G401.6 (cell line): Measurements from ENCODE around the gene UBA52.
A peak's percentile ranks its signal among the peaks of the same experiment; 100 is the strongest.
"Not testable (repeated sequence)": the region's sequence is repeated elsewhere in the genome, so short reads cannot be mapped to it uniquely, and the experiment has no call there.

Experiments
- FAIRE-seq: peaks from 2 replicates; lab custom pipeline; 2012; peaks lifted over from hg19 to GRCh38; lab: Jason Lieb, UNC

UBA52 gene

DNA sequence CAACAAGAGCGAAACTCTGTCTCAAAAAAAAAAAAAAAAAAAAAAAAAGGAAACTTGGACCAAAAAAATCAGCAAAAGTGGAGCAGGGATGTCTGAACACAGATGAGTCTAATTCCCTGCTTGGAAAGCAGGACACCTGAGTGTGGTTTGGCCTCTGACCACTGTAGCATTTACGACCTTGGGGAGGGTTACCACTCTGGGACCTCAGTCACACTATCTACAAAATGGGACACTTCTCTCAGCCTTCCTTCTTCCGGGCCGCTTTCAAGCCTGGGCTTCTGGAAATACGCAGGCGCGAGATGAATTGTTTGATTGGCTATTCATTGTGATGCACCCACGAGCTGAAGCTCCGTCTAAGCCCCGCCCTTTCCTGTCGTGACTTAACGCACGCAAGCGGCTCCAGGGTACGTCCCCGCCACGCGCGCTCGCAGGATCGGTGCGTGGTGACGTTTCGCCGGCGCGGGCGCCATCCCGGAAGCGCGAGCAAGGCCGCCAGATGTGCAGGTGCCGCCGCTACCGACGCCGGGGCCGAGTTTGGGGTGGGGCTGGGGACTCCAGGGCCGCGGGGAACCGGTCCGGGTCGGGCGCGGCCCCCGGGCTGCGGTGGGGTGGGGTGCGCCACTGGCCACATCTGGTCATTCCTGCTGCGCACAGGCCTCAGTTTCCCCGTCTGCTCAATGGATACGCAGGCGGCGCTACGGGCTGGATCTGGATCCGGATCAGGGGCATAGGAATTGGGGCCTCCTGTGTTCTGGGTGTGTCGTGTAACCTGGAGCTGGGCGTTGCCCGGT lies 14.1 kb upstream of the UBA52 start, which contains the start of gene KXD1:
Gene KXD1 (plus strand): TSS at position 460 of the 791 bp plus-strand sequence. CDS start 4,187 bp downstream, outside the sequence.
- peak; percentile 97 for FAIRE-seq

DNA sequence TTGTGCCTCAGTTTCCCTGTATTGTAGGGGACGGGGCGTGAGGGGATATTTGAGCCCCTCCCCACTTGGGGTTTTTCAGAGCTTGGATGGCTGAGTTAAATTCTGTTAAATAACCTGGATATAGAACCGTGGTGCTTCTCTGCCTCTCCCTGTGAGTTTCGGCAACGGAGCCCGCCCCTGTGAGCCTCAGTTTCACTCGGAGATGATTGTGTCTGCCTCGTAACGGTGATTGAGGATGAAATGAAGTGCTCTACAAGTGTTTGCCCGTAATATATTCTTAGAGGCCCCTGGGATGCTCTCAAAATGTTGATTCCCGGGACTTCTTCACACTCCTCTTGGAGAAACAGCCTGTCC lies 13.5 kb upstream of the UBA52 start:
- no peak for FAIRE-seq

DNA sequence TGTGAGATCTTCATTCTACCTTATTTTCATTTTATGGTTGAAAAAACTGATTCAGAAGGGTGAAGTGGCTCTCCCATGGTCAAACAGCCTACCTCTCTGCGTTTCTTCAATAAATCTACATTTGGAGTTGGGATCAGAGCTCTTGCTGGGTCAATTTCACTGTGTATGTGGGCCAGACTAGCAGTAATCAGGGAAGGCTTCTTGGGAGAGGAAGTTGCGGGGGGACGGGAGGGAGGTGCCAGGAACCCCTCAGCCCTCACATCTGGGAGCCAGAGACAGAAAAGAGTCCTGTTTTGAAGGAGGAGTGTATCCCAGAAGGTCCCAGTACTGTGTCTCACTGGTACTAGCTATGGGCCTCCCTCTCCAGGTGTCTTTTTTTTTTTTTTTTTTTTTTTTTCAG lies 13.1 kb upstream of the UBA52 start:
- no peak for FAIRE-seq

DNA sequence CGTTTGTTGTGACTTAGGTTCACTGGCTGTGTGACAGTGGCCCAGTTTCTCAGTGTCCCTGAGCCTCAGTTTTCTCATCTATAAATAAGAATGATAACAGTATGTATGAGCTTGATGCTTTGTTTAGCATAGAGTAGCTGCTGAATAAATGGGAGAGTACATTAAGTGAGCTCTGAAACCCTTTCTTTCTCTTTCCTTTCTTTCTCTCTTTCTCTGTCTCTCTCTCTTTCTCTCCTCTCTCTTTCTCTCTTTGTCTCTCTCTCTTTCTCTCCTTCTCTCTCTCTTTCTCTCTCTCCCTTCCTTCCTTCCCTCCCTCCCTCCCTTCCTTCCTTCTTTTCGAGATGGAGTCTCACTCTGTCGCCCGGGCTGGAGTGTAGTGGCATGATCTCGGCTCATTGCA lies 12.0 kb upstream of the UBA52 start:
- no peak for FAIRE-seq

DNA sequence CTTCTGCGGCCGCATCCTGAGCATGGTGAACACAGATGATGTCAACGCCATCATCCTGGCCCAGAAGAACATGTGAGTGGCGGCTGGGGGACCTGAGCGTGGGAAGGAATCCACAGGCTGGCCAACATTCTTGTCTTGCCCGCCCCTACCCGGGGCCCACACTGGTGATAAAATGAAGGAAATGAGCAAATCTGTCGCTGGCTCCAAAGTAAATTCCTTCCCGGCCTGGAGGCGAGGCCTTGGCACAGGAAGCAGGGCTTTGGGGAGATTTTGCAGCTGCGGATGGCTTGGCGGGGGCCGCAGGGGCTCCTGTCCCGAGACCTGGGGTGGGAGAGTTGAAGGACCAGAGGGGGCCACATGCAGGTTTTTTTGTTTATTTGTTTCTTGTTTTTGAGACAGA lies 9.6 kb upstream of the UBA52 start:
- FAIRE-seq = no peak

DNA sequence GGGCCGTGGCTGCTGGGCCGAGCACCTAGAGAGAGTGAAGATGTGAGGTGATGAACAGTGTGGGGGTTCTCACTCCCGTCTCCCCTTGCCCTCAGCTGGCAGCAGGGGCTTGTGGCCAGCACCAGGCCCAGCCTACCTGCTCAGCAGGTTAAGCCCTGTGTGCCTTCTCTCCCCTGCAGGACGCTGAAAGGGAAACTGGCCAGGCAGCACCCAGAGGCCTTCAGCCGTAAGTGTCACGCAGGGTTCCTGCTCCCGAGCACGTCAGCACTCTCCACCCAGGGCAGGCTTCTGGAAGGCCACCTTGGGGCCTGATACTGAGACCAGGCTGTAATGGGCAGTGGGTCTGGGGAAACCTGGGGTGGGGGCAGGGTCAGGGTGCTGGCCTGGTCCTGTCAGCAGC lies 4.7 kb upstream of the UBA52 start:
- no peak for FAIRE-seq

DNA sequence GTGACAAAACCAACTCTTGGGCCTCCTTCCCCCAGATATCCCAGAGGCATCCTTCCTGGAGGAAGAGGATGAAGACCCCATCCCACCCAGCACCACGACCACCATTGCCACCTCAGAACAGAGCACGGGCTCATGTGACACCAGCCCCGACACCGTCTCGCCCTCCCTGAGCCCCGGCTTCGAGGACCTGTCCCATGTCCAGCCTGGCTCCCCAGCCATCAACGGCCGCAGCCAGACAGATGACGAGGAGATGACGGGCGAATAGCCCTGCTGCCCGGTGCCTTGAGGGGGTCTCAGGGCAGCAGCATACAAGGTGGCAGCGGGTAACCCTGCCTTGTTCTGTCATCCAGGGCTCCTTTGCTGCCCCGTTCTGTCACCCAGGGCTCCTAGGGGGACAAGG lies 3.3 kb upstream of the UBA52 start:
- FAIRE-seq = no peak

DNA sequence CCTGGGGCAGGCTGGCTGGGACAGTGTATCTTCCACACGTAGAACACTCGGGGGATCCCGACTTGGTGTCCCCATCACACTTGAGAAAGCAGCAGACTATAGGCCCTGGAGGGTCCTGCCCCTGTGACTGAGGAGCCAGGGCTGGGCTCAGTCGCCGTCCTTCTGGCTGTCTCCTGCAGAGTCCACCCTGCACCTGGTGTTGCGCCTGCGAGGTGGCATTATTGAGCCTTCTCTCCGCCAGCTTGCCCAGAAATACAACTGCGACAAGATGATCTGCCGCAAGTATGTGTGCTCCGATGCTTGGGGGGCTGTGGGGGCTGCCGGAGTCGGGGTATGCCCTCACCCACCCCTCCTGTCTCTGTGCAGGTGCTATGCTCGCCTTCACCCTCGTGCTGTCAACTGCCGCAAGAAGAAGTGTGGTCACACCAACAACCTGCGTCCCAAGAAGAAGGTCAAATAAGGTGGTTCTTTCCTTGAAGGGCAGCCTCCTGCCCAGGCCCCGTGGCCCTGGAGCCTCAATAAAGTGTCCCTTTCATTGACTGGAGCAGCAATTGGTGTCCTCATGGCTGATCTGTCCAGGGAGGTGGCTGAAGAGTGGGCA lies 3.1 kb downstream of the UBA52 start:
- FAIRE-seq = no peak

DNA sequence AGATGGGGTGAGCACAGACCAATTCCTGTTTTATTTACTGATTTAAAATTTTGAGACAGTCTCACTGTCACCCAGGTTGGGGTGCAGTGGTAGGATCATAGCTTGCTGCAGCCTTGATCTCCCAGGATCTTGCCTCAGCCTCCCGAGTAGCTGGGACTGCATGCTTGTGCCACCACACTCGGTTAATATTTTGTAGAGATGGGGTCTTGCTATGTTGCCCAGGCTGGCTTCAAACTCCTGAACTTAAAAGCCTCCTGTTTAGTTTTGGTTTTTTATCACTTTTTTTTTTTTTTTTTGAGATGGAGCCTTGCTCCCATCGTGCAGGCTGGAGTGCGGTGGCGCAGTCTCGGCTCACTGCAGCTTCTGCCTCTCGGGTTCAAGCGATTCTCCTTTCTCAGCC lies 4.7 kb downstream of the UBA52 start:
- no peak for FAIRE-seq

DNA sequence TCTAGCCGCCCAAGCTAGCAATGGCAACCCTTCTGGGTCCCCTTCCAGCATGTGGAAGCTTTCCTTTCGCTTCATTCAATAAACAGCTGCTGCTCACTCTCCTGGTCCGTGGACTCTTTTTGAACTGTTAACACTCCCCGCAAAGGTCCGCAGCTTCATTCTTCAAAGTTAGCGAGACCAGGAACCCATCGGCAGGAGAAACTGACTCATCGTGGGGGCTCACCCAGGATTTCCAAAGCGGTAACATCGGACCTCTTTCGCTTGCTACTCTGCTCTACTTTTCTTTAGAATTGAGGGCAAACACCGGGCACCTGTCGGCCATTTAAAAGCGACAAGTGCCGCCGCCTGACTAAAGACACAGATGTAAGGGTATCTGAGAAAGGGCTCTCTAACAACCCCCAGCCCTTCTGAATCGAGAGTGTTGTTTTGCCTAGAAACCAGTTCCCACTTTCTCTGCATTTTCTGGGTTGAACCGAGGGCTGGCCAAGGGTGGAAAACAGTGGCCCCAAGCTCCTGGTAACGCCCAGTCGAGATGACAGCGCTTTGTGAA lies 5.8 kb downstream of the UBA52 start:
- FAIRE-seq = no peak

DNA sequence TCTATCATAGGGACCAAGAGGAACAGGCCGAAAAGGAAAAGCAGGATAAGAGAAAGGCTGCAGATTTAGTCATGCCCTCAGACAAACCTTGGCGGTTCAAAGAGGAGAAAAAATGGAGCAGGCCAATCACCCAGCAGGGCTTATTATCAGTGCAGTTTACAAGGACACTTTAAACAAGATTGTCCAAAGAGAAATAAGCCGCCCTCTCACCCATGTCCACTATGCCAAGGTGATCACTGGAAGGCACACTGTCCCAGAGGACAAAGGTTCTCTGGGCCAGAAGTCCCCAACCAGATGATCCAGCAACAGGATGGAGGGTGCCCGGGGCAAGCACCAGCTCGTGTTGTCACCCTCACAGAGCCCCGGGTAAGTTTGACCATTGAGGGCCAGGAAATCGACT lies 8.7 kb downstream of the UBA52 start:
- no peak for FAIRE-seq

DNA sequence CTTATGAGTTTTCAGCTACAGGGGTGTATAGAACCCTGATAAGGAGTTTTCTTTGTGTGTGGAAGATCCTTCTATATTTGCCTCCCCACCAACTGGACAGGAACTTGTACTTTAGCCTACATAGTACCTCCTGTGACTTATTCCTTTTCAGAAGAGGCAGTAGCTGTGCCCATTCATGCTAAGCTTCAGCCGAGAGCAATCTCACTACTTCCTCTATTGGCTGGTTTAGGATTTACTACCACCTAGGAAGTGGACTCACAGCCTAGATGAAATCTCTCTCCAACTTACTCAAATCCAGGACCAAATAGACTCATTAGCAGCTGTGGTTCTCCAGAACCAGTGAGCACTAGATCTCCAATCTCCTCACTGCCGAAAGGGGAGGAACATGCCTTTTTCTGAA lies 14.6 kb downstream of the UBA52 start:
- FAIRE-seq = no peak

DNA sequence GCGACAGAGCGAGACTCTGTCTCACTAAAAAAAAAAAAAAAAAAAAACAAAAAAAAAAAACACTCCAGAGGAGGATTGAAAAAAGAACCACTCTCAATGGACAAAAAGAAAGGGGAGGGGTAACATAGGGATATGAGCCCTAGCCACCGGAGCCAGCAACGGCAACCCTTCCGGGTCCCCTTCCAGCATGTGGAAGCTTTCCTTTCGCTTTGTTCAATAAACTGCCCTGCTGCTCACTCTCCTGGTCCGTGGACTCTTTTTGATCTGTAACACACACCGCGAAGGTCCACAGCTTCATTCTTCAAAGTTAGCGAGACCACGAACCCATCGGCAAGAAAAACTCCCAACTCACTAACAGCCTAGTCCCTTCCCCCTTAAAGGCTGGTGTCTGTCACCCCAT lies 15.9 kb downstream of the UBA52 start:
- no peak for FAIRE-seq

DNA sequence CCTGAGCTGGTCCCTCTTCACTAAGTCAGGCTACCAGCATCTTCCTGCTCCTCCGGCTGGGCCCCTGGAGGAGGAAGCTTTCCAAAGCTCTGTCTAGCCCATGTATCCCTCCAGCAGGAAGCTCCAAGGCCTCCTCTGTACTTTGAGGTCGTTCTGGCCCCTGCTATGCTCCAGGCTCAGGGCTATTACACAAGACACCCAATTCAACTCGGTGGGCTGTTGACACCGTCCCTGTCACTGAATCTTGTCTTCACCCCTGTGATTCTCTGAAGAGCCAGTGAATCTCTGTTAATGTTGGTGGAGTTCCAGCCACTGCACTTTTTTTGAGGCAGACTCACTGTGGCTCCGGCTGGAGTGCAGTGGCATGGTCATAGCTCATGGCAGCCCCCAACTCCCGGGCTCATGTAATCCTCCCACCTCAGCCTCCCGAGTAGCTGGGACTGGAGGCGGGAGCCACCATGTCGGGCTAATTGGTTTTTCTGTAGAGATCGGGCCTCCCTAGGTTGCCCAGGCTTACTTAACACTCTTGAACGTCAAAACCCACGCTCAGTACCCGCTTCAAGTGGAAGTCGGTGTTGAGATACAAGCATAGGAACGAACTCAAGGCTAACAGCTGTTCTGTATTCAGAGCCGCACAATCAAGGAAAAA lies 16.4 kb downstream of the UBA52 start:
- FAIRE-seq = no peak

DNA sequence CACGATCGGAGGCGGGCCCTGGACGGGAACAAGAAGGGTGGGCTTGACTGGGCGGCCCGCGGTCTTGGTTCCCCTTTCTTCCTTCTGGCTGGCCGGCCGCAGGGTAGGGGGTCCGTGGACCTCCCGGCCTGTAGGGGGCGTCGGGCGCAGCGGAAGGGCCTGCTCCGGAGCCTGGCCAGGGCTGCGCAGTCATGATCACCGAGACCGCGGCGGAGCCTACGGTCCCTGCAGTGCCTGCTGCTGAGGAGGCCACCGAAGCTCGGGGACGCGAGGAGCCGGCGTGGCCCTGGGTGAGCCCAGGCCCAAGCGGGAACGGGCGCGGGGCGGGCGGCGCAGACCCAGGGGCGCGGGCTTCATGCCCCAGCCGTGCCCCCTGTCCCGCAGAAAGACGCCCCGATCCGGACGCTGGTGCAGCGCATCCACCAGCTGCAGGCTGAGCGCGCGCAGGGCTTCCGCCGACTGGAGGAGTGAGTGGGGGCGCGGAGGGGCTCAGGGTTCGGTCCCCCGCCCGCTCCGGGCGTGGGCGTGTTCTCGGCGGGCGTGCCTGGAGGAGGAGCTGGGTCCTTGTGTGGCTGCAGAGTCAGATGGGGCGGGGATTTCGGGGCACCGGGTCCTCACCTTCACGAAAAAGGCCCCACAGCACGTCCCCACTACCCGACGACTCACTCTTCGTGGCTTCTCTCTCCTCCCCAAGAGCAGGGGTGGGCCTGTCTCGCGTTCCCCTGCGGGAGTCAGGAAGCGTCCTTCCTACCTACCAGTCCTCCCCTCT lies 17.1 kb downstream of the UBA52 start, which contains the start of gene REX1BD:
Gene REX1BD (plus strand): TSS at position 188 of the 769 bp plus-strand sequence. CDS start 4 bp downstream, at position 192.
- FAIRE-seq = peak; percentile 17

DNA sequence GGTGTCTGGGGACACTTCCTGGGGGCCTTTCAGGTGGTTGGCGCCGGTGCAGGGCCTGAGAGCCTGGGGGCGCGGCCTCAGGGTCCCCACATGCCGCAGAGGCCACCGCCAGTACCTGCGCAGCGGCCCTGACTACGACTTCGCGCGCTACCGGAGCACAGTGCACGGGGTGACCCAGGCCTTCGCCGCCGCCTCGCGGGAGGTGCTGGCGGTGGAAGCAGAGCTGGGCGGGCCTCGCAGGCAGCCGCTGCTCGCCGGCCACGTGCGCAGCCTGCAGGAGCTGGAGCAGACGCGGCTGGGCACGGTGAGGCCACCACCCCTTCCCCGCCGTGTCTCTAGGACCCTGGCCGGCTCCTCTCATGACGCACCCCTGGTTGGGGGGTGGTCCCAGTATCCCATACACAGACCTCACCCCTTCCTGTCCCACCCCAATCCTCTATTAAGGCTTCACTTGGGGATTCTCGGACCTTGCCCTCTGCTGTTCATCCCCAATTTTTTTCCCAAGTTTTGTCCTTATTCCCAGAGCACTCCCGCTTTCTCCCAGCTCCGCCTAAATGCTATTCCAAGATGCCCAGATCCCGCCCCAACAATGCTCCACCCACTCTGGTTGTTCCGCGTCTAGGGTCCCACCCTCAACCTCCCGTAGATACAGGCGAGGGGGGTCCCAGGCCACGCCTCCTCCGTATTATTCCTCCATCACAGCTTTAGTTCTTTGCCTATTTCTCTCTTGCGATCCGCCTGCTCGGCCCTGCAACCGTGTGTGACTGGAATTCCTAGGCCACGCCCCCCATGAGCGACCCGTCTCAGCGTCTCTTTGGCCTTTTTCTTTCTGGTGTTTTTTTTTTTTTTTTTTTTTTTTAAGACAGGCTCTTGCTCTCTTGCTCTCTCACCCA lies 18.0 kb downstream of the UBA52 start:
- FAIRE-seq = peak; percentile 97

DNA sequence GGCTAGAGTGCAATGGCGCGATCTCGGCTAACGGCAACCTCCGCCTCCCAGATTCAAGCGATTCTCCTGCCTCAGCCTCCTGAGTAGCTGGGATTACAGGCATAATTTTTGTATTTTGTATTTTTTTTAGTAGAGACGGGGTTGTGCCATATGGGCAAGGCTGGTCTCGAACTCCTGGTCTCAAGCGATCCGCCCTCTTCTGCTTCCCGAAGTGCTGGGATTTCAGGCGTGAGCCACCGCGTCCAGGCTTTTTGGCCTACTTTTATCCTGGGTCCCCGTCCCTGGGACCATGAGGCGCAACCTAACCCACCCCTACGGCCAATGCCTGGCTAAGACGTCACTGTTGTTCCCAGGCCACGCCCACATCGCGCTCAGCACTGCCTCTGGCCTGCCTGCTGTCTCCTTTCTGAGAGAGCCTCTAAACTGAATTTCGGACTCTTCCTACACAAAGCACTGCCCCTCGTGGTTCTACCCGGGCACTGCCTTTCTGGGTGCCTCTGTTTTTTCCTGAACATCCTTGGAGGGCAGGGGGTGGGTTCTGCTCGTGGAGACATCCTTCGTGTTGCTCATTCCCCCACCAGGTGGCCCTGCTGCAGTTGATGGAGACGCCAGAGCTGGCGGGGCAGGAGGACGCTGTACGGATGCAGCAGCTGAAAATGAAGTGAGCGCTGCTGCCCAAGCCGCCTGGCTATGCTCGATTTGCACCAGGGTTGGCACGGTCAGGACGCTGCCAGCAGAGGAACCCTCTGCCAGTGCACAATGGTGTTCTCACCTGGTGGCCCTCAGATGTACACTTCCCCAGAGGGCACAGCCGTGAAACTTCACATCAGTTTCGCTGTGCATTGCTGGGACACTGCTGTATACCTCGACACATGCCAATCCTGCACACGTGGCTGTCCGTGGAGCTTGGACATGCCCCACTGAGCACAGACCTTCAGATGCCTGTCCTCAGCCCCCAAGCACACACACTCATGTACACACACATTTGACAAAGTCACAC lies 18.9 kb downstream of the UBA52 start:
- peak; percentile 97 for FAIRE-seq

DNA sequence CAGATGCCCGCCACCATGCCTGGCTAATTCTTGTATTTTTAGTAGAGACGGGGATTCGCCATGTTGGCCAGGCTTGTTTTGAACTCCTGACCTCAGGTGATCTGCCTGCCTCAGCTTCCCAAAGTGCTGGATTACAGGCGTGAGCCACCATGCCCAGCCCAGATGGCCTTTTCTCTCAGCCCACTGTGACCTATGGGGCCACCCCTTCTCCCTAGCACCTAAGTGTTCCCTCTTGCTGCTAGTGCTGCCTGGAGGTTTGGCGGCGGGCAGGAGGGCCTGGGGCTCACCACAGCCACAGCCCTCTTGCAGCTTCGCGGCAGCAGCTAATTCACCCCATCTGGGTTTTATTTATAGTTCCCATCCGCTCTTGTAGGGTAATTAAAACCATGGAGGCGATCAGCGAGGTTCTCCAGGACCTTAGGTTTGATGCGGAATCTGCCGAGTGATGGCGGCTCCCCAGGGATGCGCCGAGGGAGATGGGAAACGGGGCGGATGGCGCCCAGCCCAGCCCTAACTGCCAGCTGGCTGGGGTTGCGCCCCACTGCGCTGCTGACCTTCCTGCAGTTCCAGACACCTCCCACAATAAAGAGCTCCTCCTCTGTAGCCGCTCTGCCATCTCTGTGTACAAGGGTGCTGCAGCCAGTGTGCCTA lies 20.2 kb downstream of the UBA52 start:
- FAIRE-seq = no peak

DNA sequence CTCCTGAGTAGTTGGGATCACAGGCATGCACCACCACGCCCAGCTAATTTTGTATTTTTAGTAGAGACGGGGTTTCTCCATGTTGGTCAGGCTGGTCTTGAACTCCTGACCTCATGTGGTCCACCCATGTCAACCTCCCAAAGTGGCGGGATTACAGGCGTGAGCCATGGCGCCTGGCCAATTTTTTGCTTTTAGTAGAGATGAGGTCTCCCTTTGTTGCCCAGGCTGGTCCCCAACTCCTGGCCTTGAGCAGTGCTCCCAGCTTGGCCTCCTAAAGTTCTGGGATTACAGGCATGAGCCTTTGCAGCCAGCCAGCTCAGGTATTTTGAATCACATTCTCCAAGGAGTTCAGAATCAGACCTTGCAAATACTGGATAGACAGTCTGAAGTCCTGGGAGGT lies 21.1 kb downstream of the UBA52 start:
- not testable (repeated sequence) for FAIRE-seq
